ENCODE results near the gene TRAF1.

Gene TRAF1

DNA sequence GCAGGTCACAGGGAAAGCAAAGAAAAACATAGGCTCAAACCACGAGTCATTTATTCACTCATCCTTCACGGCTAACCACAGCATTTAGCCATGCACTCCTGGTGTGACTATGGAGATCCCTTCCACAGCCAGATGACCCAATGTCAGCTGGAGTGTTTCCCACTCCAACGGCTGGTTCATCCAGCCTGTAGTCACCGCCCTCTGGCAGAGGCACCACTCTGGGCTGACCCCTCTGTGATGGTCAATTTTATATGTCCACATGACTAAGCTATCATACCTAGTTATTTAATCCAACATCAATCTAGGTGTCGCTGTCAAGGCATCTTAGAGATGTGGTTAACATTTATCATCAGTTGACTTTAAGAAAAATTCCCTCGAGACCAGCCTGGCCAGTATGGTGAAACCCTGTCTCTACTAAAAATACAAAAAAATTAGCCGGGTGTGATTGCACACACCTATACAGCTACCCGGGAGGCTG, 40.1 kb downstream of the TRAF1 start:
- Histone ChIP-seq H3K4me3 (ENCODE audit: insufficient read depth, low read depth, low read length) (no peak overlapping the region), H3K4me1 (ENCODE audit: control insufficient read depth, insufficient read depth, low read length) (peaks cover 8% of the 10 kb centered on the region), H3K27me3 (ENCODE audit: control insufficient read depth, insufficient read depth, low read length, poor library complexity, severe bottlenecking) (no peaks in the 10 kb centered on the region), H3K27ac (ENCODE audit: insufficient read depth, low read depth, low read length, poor library complexity, severe bottlenecking) (no peak overlapping the region), H3K9me3 (ENCODE audit: control insufficient read depth, low read length) (no peaks in the 10 kb centered on the region), H3K36me3 (ENCODE audit: control insufficient read depth, insufficient read depth, low read length) (no peaks in the 10 kb centered on the region)
- WGBS, 2 experiments: 90 to 93% methylated on average over 8 of the region's 8 CpGs

DNA sequence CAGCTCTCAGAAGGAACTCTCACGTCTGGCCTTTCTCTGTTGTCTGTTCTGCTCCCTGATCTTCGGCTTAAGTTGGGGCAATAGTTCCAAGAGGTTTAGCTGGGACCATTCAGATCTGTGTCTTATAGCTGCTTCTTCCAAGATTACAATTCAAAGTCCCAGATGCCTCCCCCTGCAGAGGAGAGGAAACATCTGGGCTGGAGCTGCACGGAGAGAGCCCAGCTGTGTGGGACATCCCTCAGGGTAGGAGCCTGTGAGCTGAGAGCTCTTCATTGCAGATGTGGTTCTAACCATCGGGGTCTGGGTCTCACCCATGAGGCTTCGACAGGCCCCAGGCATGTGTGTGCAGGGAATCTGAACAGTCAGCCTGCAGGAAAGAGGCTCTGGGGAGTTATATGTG, 40.6 kb downstream of the TRAF1 start:
- H3K4me1 ChIP-seq (ENCODE audit: control insufficient read depth, insufficient read depth, low read length): peaks cover 8% of the 10 kb centered on the region
- 73 to 76% methylated on average over 5 of the region's 5 CpGs for WGBS, 2 experiments
- no peaks in the 10 kb centered on the region for H3K9me3 ChIP-seq (ENCODE audit: control insufficient read depth, low read length)
- H3K36me3 ChIP-seq (ENCODE audit: control insufficient read depth, insufficient read depth, low read length): no peaks in the 10 kb centered on the region
- no peaks in the 10 kb centered on the region for H3K27me3 ChIP-seq (ENCODE audit: control insufficient read depth, insufficient read depth, low read length, poor library complexity, severe bottlenecking)
- no peak overlapping the region for H3K4me3 ChIP-seq (ENCODE audit: insufficient read depth, low read depth, low read length)
- peak overlapping the region; percentile 44 for H3K27ac ChIP-seq (ENCODE audit: insufficient read depth, low read depth, low read length, poor library complexity, severe bottlenecking)

DNA sequence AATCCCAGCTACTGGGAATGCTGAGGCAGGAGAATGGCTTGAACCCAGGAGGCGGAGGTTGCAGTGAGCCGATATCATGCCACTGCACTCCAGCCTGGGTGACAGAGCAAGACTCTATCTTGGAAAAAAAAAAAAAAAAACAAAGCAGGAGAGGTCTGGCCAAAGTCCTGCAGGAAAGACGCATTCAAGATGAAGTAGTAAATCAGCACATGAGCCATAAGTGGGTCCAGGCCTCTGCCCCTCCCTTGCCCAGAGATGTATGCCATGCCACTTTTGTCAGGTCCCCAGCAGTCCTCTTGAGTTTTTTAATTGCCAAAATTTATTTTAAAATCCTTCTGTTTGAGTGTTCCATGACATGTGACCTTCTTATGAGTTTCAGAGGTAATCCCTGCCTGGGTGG, 41.1 kb downstream of the TRAF1 start:
- Histone ChIP-seq H3K27ac (ENCODE audit: insufficient read depth, low read depth, low read length, poor library complexity, severe bottlenecking) (no peak overlapping the region), H3K27me3 (ENCODE audit: control insufficient read depth, insufficient read depth, low read length, poor library complexity, severe bottlenecking) (no peaks in the 10 kb centered on the region), H3K4me3 (ENCODE audit: insufficient read depth, low read depth, low read length) (no peak overlapping the region), H3K36me3 (ENCODE audit: control insufficient read depth, insufficient read depth, low read length) (no peaks in the 10 kb centered on the region), H3K4me1 (ENCODE audit: control insufficient read depth, insufficient read depth, low read length) (peaks cover 8% of the 10 kb centered on the region), H3K9me3 (ENCODE audit: control insufficient read depth, low read length) (no peaks in the 10 kb centered on the region)
- 56 to 58% methylated on average over 3 of the region's 3 CpGs for WGBS, 2 experiments

DNA sequence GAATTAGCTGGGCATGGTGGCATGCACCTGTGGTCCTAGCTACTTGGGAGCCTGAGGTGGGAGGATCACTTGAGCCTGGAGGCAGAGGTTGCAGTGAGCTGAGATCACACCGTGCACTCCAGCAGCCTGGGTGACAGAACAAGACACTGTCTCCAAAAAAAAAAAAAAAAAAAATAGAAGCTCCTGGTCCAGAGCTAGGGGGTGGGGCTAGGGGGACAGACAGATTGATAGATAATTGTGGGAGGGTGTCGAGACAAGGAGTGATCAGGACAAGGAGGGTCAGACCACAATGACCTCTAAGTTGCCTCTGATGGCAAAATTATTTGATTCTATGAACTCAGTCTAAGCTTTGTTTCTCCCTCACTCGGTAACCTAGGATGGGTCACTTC, 43.0 kb downstream of the TRAF1 start:
- Histone ChIP-seq H3K27me3 (ENCODE audit: control insufficient read depth, insufficient read depth, low read length, poor library complexity, severe bottlenecking) (no peaks in the 10 kb centered on the region), H3K9me3 (ENCODE audit: control insufficient read depth, low read length) (no peaks in the 10 kb centered on the region), H3K36me3 (ENCODE audit: control insufficient read depth, insufficient read depth, low read length) (no peaks in the 10 kb centered on the region), H3K4me1 (ENCODE audit: control insufficient read depth, insufficient read depth, low read length) (peaks cover 8% of the 10 kb centered on the region), H3K27ac (ENCODE audit: insufficient read depth, low read depth, low read length, poor library complexity, severe bottlenecking) (no peak overlapping the region), H3K4me3 (ENCODE audit: insufficient read depth, low read depth, low read length) (no peak overlapping the region)
- WGBS, 2 experiments: 88 to 93% methylated on average over 2 to 3 of the region's 3 CpGs

DNA sequence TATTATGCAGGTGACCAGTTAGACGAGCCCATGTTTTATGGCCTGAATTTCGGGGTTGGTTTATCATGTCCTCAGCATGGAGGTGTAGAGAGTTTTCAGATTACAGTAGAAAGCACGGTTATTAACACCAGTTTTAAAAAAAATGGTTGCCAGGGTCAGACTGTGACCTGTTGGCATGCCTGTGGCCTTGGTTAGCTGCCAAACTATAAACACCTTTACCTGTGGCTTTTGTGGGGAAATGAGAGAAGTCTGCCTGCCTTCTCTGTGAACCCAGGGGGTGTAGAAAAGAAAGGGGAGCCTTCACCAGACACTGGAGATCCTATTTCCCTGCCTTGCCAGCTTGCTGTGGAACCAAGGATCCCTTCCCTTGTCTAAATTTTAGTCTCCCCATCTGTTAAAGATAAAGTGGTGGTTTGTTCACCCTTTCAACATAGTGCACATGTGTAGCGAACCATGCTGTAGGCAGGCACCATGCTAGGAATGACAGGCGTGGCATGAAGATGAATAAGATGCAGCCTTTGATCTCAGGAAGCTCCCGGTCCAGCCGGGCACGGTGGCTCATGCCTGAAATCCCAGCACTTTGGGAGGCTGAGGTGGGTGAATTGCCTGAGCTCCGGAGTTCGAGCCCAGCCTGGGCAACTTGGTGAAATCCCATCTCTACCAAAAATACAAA, 43.5 kb downstream of the TRAF1 start:
- Histone ChIP-seq H3K27me3 (ENCODE audit: control insufficient read depth, insufficient read depth, low read length, poor library complexity, severe bottlenecking) (peaks cover 5% of the 10 kb centered on the region), H3K4me1 (ENCODE audit: control insufficient read depth, insufficient read depth, low read length) (peaks cover 8% of the 10 kb centered on the region), H3K9me3 (ENCODE audit: control insufficient read depth, low read length) (no peaks in the 10 kb centered on the region), H3K4me3 (ENCODE audit: insufficient read depth, low read depth, low read length) (no peak overlapping the region), H3K36me3 (ENCODE audit: control insufficient read depth, insufficient read depth, low read length) (no peaks in the 10 kb centered on the region), H3K27ac (ENCODE audit: insufficient read depth, low read depth, low read length, poor library complexity, severe bottlenecking) (no peak overlapping the region)
- WGBS, 2 experiments: 89 to 93% methylated on average over 10 of the region's 10 CpGs

DNA sequence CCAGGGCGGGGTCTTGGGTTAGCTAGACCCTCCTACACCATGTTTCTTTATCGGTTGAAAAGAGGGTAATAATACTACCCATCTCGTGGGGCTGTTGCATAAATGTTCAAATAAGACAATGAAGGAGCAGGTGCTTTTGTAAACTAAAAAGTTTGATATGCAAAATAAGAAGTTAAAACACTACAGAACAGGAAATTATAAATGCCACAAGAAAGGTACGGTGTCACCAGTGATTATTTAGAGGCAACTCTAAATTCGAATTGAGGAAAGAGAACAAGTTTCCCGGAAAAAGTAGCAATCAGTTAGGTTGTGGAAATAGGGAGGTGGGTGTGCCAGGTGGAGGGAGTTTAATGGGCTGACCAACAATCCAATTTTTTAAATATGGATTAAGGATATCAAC, 47.1 kb downstream of the TRAF1 start:
- H3K27me3 ChIP-seq (ENCODE audit: control insufficient read depth, insufficient read depth, low read length, poor library complexity, severe bottlenecking): peaks cover 26% of the 10 kb centered on the region
- no peaks in the 10 kb centered on the region for H3K9me3 ChIP-seq (ENCODE audit: control insufficient read depth, low read length)
- H3K27ac ChIP-seq (ENCODE audit: insufficient read depth, low read depth, low read length, poor library complexity, severe bottlenecking): no peak overlapping the region
- 89 to 90% methylated on average over 6 of the region's 6 CpGs for WGBS, 2 experiments
- H3K36me3 ChIP-seq (ENCODE audit: control insufficient read depth, insufficient read depth, low read length): no peaks in the 10 kb centered on the region
- H3K4me3 ChIP-seq (ENCODE audit: insufficient read depth, low read depth, low read length): no peak overlapping the region
- peaks cover 4% of the 10 kb centered on the region for H3K4me1 ChIP-seq (ENCODE audit: control insufficient read depth, insufficient read depth, low read length)

DNA sequence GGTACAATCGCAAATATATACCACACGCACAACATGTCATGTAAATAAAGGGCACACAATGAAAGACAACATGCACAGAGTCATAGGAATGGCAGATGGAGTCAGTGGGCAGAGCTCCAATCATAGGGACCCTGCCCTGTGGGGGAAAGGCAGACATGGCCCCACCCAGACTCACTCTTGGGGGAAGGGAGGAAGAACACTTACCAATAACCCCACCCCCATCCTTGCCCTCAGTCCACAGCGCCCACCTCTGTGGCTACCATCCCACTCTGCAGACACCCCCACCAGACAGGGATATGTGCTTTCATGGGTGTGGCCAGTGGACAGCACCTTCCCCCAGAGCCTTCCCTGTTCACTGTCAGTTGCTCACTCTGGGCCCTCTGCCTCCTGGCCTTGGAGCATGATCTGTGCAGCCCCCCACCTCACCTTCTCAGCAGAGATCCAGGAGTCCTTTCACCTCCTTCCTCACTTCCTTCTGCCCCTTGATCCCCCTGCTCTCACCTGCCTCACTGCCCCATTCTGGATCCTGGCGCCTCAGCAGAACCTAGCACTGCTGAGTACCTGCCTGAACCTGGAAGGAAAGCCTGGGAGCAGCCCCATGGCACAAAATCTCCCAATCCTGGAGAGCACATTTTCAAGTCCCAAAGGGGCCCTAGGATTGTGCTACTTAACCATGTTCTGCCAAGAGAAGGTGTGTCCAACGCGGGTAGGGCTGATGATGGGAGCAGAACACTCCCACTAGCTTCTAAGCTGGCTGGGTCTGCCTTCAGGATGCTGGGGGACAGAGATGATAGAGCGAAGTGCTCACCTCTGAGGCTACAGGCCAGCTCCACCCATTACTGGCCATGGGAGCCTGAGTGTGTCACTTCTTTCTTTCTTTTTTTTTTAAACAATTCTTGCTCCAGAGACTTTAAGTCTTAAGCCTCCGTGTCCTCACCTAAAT, 48.1 kb downstream of the TRAF1 start:
- peaks cover 26% of the 10 kb centered on the region for H3K27me3 ChIP-seq (ENCODE audit: control insufficient read depth, insufficient read depth, low read length, poor library complexity, severe bottlenecking)
- 71 to 74% methylated on average over 8 of the region's 8 CpGs for WGBS, 2 experiments
- no peak overlapping the region for H3K27ac ChIP-seq (ENCODE audit: insufficient read depth, low read depth, low read length, poor library complexity, severe bottlenecking)
- H3K36me3 ChIP-seq (ENCODE audit: control insufficient read depth, insufficient read depth, low read length): no peaks in the 10 kb centered on the region
- no peak overlapping the region for H3K4me3 ChIP-seq (ENCODE audit: insufficient read depth, low read depth, low read length)
- H3K4me1 ChIP-seq (ENCODE audit: control insufficient read depth, insufficient read depth, low read length): peaks cover 4% of the 10 kb centered on the region
- no peaks in the 10 kb centered on the region for H3K9me3 ChIP-seq (ENCODE audit: control insufficient read depth, low read length)

DNA sequence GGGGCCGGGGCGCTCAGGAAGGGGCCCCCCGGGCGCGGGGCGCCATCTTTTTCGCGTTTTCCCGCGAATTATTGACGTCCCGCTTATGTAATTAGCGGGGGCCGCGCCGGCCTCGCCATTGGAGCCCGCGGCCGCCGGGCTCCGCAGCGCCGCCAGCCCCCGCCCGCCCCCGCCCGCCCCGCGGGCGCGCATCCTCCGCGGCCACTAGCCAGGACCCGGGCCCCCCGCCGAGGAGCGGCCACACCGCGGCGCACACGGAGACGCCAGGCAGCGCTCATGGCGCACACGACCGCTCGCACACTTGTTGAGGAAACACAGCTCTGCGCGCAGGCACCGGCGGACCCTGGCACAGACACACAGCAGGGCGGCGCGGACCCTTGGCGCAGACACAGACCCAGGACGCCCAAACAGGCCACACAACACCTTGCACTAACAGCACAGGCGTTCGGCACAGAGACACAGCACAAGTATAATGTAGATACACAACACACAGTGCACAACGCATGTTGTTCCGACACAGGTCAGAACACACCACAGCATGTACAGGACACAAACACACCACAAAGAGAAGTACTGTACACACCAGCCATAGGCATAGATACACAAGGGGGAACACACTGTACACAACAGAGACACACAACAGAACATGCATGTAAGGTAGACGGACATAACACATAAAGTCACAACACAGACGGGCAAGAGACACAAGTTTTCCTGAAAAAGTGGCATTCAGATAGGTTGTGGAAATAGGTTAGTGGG, 49.1 kb downstream of the TRAF1 start:
- Histone ChIP-seq H3K27ac (ENCODE audit: insufficient read depth, low read depth, low read length, poor library complexity, severe bottlenecking) (no peak overlapping the region), H3K36me3 (ENCODE audit: control insufficient read depth, insufficient read depth, low read length) (no peaks in the 10 kb centered on the region)

DNA sequence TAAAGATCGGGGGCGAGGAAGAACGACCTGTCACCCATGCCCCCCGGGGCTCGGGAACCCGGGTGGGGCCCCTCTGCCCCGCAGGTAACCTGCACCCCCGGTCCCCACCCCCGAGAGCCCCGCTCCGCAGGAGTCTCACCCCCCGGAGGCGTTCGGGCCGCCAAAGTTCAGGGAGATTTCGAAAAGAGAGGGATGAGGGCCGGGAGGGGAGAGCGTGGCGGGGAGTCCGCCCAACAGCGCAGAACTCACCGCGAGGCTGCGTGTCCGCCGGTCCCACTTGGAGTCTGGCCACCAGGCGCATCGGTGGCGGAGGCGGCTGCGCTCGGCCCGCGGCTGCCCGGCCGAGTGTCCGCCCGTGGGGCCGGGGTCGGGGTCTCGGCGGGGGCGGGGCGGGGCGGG, 49.8 kb downstream of the TRAF1 start, which contains the start of gene PHF19:
Gene PHF19 (minus strand): TSS at position 347 of the 399 bp plus-strand sequence. CDS start 2,447 bp downstream, outside the sequence.
- WGBS, 2 experiments: 0 to 1% methylated on average over 42 to 45 of the region's 45 CpGs
- no peak within 1 kb of the TSS for H3K27ac ChIP-seq (ENCODE audit: insufficient read depth, low read depth, low read length, poor library complexity, severe bottlenecking)

More for the DNA sequence above, 49.1 kb downstream of the TRAF1 start:
- peak overlapping the region; percentile 48 for H3K4me3 ChIP-seq (ENCODE audit: insufficient read depth, low read depth, low read length)
- peaks cover 4% of the 10 kb centered on the region for H3K4me1 ChIP-seq (ENCODE audit: control insufficient read depth, insufficient read depth, low read length)
- no peaks in the 10 kb centered on the region for H3K9me3 ChIP-seq (ENCODE audit: control insufficient read depth, low read length)
- WGBS, 2 experiments: 9 to 10% methylated on average over 63 of the region's 63 CpGs
- peaks cover 26% of the 10 kb centered on the region for H3K27me3 ChIP-seq (ENCODE audit: control insufficient read depth, insufficient read depth, low read length, poor library complexity, severe bottlenecking)

More for the DNA sequence above, 49.8 kb downstream of the TRAF1 start, which contains the start of gene PHF19:
- H3K36me3 ChIP-seq (ENCODE audit: control insufficient read depth, insufficient read depth, low read length): no peaks in the 10 kb centered on the region
- H3K9me3 ChIP-seq (ENCODE audit: control insufficient read depth, low read length): no peaks in the 10 kb centered on the region
- H3K4me1 ChIP-seq (ENCODE audit: control insufficient read depth, insufficient read depth, low read length): peaks cover 4% of the 10 kb centered on the region
- peaks cover 26% of the 10 kb centered on the region for H3K27me3 ChIP-seq (ENCODE audit: control insufficient read depth, insufficient read depth, low read length, poor library complexity, severe bottlenecking)
- H3K4me3 ChIP-seq (ENCODE audit: insufficient read depth, low read depth, low read length): peak within 1 kb of the TSS; percentile 48
